ENCODE data around the gene CHN2.
A peak's percentile ranks its signal among the peaks of the same experiment; 100 is the strongest.

Gene CHN2

DNA sequence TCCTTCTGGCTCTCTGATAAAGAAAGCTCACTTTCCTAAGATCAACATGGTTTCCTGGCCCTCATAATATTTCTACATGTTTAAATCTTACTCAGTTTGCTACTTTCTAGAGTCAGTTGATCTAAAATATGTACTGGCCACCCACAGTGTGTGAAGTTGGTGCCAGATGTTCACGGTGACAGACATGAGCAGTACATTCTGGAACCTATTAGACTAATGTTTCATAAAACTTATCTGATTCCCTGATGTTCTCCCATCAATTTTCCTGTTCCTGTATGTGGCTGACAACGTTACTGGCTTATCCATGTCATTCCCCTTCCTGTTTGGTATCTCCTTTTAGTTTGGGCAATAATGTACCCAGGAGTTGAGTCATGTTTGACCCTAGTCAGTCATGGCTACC is 34.5 kb upstream of the CHN2 start:
- TF ChIP-seq, protein P1, sequence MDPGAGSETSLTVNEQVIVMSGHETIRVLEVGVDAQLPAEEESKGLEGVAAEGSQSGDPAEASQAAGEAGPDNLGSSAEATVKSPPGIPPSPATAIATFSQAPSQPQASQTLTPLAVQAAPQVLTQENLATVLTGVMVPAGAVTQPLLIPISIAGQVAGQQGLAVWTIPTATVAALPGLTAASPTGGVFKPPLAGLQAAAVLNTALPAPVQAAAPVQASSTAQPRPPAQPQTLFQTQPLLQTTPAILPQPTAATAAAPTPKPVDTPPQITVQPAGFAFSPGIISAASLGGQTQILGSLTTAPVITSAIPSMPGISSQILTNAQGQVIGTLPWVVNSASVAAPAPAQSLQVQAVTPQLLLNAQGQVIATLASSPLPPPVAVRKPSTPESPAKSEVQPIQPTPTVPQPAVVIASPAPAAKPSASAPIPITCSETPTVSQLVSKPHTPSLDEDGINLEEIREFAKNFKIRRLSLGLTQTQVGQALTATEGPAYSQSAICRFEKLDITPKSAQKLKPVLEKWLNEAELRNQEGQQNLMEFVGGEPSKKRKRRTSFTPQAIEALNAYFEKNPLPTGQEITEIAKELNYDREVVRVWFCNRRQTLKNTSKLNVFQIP (CRISPR knock-in tag; IDR thresholded peaks at IDR 0.05; ENCODE audit: borderline replicate concordance, low read depth): no peak
- 0 out of 2 replicates have a peak, but pooled peaks have one; percentile 20 for TF ChIP-seq TCF4 (CRISPR knock-in tag; IDR thresholded peaks at IDR 0.05; ENCODE audit: borderline replicate concordance)
- TF ChIP-seq, protein P2, sequence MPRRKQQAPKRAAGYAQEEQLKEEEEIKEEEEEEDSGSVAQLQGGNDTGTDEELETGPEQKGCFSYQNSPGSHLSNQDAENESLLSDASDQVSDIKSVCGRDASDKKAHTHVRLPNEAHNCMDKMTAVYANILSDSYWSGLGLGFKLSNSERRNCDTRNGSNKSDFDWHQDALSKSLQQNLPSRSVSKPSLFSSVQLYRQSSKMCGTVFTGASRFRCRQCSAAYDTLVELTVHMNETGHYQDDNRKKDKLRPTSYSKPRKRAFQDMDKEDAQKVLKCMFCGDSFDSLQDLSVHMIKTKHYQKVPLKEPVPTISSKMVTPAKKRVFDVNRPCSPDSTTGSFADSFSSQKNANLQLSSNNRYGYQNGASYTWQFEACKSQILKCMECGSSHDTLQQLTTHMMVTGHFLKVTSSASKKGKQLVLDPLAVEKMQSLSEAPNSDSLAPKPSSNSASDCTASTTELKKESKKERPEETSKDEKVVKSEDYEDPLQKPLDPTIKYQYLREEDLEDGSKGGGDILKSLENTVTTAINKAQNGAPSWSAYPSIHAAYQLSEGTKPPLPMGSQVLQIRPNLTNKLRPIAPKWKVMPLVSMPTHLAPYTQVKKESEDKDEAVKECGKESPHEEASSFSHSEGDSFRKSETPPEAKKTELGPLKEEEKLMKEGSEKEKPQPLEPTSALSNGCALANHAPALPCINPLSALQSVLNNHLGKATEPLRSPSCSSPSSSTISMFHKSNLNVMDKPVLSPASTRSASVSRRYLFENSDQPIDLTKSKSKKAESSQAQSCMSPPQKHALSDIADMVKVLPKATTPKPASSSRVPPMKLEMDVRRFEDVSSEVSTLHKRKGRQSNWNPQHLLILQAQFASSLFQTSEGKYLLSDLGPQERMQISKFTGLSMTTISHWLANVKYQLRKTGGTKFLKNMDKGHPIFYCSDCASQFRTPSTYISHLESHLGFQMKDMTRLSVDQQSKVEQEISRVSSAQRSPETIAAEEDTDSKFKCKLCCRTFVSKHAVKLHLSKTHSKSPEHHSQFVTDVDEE (CRISPR knock-in tag; IDR thresholded peaks at IDR 0.05): no peak
- TF ChIP-seq, protein P3, sequence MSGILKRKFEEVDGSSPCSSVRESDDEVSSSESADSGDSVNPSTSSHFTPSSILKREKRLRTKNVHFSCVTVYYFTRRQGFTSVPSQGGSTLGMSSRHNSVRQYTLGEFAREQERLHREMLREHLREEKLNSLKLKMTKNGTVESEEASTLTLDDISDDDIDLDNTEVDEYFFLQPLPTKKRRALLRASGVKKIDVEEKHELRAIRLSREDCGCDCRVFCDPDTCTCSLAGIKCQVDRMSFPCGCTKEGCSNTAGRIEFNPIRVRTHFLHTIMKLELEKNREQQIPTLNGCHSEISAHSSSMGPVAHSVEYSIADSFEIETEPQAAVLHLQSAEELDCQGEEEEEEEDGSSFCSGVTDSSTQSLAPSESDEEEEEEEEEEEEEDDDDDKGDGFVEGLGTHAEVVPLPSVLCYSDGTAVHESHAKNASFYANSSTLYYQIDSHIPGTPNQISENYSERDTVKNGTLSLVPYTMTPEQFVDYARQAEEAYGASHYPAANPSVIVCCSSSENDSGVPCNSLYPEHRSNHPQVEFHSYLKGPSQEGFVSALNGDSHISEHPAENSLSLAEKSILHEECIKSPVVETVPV (CRISPR knock-in tag; IDR thresholded peaks at IDR 0.05): no peak
- no peak for ATAC-seq

DNA sequence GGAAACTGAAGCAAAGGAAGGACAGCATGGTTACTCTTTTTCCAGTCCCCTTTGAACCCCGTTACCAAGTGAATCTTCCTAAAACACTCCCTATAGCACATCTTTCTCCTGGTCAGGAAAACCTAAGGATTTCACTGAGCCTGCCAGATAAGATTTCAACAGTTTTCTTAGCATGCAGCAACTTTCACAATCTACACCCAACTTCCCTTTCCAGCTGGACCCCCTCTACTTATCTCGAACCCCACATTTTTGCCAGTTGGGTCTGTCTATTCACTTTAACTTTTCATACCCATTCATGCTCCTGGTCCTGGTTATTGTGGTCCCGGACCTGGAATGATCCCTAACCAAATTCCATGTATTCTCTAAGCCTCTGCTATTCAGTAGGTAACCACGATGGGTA is 33.3 kb upstream of the CHN2 start:
- no peak for ATAC-seq
- TF ChIP-seq, protein P1 (CRISPR knock-in tag; IDR thresholded peaks at IDR 0.05; ENCODE audit: borderline replicate concordance, low read depth): no peak
- TF ChIP-seq ZNF8 (CRISPR knock-in tag; IDR thresholded peaks at IDR 0.05) (no peak), PPARA (CRISPR knock-in tag; IDR thresholded peaks at IDR 0.05; ENCODE audit: borderline replicate concordance) (no peak), CSDC2 (CRISPR knock-in tag; IDR thresholded peaks at IDR 0.05) (no peak), RARB (CRISPR knock-in tag; IDR thresholded peaks at IDR 0.05) (no peak), ISL1 (CRISPR knock-in tag; IDR thresholded peaks at IDR 0.05) (no peak), SNAI2 (CRISPR knock-in tag; IDR thresholded peaks at IDR 0.05) (no peak)
- TF ChIP-seq, protein P4, sequence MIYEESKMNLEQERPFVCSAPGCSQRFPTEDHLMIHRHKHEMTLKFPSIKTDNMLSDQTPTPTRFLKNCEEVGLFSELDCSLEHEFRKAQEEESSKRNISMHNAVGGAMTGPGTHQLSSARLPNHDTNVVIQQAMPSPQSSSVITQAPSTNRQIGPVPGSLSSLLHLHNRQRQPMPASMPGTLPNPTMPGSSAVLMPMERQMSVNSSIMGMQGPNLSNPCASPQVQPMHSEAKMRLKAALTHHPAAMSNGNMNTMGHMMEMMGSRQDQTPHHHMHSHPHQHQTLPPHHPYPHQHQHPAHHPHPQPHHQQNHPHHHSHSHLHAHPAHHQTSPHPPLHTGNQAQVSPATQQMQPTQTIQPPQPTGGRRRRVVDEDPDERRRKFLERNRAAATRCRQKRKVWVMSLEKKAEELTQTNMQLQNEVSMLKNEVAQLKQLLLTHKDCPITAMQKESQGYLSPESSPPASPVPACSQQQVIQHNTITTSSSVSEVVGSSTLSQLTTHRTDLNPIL (CRISPR knock-in tag; IDR thresholded peaks at IDR 0.05; ENCODE audit: low read depth): no peak

DNA sequence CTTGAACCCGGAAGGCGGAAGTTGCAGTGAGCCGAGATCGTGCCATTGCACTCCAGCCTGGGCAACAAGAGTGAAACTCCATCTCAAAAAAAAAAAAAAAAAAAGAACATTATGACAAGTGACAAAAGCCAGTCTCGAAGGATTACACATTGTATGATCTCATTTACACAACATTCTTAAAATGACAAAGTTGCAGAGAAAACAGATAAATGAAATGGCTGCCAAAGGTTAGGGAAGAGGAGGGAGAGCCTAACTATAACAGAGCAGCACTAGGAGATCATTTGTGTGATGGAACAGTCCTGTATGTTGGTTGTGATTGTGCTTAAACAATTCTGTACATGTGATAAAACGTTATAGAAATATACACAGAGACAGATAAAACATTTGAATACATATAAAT is 32.0 kb upstream of the CHN2 start:
- TF ChIP-seq GLIS3 (CRISPR knock-in tag; IDR thresholded peaks at IDR 0.05): no peak
- TF ChIP-seq ARNTL (CRISPR knock-in tag; IDR thresholded peaks at IDR 0.05; ENCODE audit: borderline replicate concordance, low read depth): no peak
- no peak for TF ChIP-seq ZNF70 (CRISPR knock-in tag; IDR thresholded peaks at IDR 0.05)
- TF ChIP-seq TCF4 (CRISPR knock-in tag; IDR thresholded peaks at IDR 0.05; ENCODE audit: borderline replicate concordance): no peak
- TF ChIP-seq ZNF565 (CRISPR knock-in tag; conservative IDR thresholded peaks at IDR 0.05; ENCODE audit: low read depth): no peak
- TF ChIP-seq ZFP3 (CRISPR knock-in tag; IDR thresholded peaks at IDR 0.05): no peak
- TF ChIP-seq, protein P4 (CRISPR knock-in tag; IDR thresholded peaks at IDR 0.05; ENCODE audit: low read depth): no peak
- no peak for TF ChIP-seq ZFP30 (CRISPR knock-in tag; IDR thresholded peaks at IDR 0.05)
- no peak for TF ChIP-seq ESRRG (CRISPR knock-in tag; IDR thresholded peaks at IDR 0.05)
- TF ChIP-seq, protein P1 (CRISPR knock-in tag; IDR thresholded peaks at IDR 0.05; ENCODE audit: borderline replicate concordance, low read depth): no peak
- TF ChIP-seq, protein P5, sequence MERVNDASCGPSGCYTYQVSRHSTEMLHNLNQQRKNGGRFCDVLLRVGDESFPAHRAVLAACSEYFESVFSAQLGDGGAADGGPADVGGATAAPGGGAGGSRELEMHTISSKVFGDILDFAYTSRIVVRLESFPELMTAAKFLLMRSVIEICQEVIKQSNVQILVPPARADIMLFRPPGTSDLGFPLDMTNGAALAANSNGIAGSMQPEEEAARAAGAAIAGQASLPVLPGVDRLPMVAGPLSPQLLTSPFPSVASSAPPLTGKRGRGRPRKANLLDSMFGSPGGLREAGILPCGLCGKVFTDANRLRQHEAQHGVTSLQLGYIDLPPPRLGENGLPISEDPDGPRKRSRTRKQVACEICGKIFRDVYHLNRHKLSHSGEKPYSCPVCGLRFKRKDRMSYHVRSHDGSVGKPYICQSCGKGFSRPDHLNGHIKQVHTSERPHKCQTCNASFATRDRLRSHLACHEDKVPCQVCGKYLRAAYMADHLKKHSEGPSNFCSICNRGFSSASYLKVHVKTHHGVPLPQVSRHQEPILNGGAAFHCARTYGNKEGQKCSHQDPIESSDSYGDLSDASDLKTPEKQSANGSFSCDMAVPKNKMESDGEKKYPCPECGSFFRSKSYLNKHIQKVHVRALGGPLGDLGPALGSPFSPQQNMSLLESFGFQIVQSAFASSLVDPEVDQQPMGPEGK (CRISPR knock-in tag; IDR thresholded peaks at IDR 0.05; ENCODE audit: borderline replicate concordance): no peak
- no peak for TF ChIP-seq RARB (CRISPR knock-in tag; IDR thresholded peaks at IDR 0.05)
- no peak for TF ChIP-seq ISL1 (CRISPR knock-in tag; IDR thresholded peaks at IDR 0.05)
- TF ChIP-seq PPARA (CRISPR knock-in tag; IDR thresholded peaks at IDR 0.05; ENCODE audit: borderline replicate concordance): no peak
- TF ChIP-seq BACH2 (CRISPR knock-in tag; IDR thresholded peaks at IDR 0.05; ENCODE audit: borderline replicate concordance): no peak
- no peak for TF ChIP-seq TOX (CRISPR knock-in tag; IDR thresholded peaks at IDR 0.05; ENCODE audit: borderline replicate concordance)
- ATAC-seq: no peak

All from SK-N-SH treated with all-trans-retinoic acid at 6 μM for 48 hours (cell line).